RWPE1 (cell line): Measurements from ENCODE around the gene COL25A1.

Experiments
- CTCF ChIA-PET: fragments of 350-600 bp; sonication (Branson Sonifier 250); formaldehyde crosslinking; extraction: SDS; loops from one replicate; lab custom pipeline; 2021; lab: Yijun Ruan, JAX
- POLR2A ChIA-PET: fragments of 400-600 bp; formaldehyde crosslinking; extraction: SDS; loops from one replicate; lab custom pipeline; 2020; ENCODE audit warnings: antibody characterized with exemption; ENCODE audit not compliant: low non-redundant PET; lab: Yijun Ruan, JAX
- DNase-seq: peaks from one replicate; pipeline ENCODE4 v3.0.0; 2012; ENCODE audit warnings: low spot score
- H3K27ac ChIP-seq: fragments of 450-650 bp; 2 replicates; pipeline ENCODE4 v1.5.1; 2017
- CTCF ChIP-seq: fragments of 450-650 bp; conservative IDR thresholded peaks from 2 replicates; pipeline ENCODE4 v1.5.1; 2017; ENCODE audit warnings: low read depth, mild to moderate bottlenecking

COL25A1 gene

DNA sequence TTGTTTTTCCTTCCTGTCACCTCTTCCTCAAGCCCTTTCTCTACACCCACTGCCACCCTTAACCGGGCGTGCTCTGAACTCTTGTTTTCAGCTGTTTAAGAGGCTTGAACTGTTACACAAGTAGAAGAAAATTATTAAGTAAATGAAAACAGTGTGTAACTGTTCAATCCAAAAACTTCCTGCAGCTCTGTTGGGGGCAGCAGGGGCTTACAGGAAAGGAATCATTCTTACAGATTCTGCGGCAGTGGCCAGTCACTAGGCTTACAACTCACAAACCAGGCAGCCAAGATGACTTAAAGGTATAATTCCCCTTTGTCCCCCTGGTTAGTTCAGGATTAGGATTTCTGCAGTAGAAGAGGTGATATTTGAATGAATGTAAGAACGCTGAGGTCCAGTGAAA is 469.4 kb downstream of the COL25A1 start:
- H3K27ac ChIP-seq: no peak overlapping the region
- ChIA-PET POLR2A (no interaction called here), CTCF (interaction anchor here (0.6 to 0.7 kb wide), 2 partner anchors 504 to 1085 kb away, joined by 3 to 4 read pairs; no protein-coding TSS in a partner anchor)
- no peak for TF ChIP-seq CTCF
- DNase-seq: no peak

GRCh38 chr4:108831886-108832285 is 470.6 kb downstream of the COL25A1 start:
- POLR2A ChIA-PET: no interaction called here
- no peak for TF ChIP-seq CTCF
- CTCF ChIA-PET: no interaction called here

GRCh38 chr4:108831291-108831690 is 471.2 kb downstream of the COL25A1 start:
- ChIA-PET POLR2A (no interaction called here), CTCF (no interaction called here)
- no peak overlapping the region for H3K27ac ChIP-seq
- TF ChIP-seq CTCF: no peak
- no peak for DNase-seq

More at GRCh38 chr4:108831886-108832285, 470.6 kb downstream of the COL25A1 start:
- DNase-seq: no peak
- H3K27ac ChIP-seq: no peak overlapping the region

DNA sequence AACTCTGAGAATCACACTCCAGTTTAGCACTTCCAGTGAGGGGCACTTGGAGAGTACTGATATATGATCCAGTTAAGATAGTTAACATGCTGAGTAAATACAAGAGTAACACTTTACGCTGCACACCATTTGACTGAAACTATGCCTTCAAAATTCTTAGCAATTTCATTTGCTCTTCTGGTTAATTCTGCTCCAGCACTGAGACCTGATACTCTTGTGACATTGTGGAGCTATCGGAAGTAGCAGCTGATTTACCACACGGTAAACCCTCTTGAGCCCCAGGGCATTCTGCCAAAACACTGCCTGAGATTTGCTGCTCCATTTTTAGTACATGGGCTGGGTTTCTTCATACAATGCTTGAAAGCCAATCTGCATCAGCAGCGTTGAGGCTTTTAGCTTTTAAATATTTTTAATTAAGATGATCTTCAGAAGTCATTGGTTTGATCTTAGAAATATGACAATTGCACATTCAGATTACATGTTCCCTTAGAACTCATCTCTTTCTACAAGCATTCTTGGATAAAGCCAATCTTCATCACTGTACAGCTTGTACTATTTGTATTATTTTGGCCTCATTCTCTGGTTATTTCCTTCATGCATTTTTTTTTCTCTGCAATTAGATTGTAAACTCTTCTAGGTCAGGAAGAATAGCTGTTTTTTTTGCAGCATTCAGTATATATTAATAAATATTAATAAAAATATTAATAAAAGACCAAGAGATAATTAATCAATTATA is 471.8 kb downstream of the COL25A1 start:
- ChIA-PET CTCF (interaction anchor here (0.6 kb wide), 1 partner anchor 24 kb away, joined by 4 read pairs; no protein-coding TSS in a partner anchor), POLR2A (no interaction called here)
- DNase-seq: no peak

DNA sequence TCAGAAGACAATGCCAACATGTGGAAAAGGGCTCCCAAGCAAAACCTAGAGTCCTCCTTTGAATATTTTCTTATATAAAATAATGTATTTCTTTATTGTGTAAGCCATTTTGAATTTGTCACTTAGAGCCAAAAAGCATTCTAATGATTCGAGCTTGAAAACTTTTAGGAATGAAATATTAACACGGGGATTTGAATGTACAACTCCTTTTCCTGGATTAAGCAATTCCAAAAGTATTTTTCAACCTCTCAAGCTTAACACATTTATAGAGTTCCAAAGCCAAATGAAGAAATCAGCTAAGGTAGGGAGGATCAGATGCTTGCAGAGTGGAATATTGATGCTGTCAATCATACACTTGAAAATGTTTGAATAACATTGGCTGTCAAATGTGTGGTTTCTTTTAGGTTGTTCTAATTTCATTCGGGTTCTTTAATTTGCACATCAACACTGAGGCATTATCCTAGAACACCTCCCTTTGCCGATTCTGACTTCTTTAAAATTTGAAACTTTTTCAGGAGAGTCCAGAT is 472.4 kb downstream of the COL25A1 start:
- H3K27ac ChIP-seq: no peak overlapping the region
- TF ChIP-seq CTCF: no peak
- no peak for DNase-seq
- ChIA-PET POLR2A (no interaction called here), CTCF (interaction anchor here (0.6 kb wide), 2 partner anchors 25 to 830 kb away, joined by 3 to 4 read pairs; no protein-coding TSS in a partner anchor)

More for the DNA sequence above, 471.8 kb downstream of the COL25A1 start:
- H3K27ac ChIP-seq: no peak overlapping the region
- no peak for TF ChIP-seq CTCF

DNA sequence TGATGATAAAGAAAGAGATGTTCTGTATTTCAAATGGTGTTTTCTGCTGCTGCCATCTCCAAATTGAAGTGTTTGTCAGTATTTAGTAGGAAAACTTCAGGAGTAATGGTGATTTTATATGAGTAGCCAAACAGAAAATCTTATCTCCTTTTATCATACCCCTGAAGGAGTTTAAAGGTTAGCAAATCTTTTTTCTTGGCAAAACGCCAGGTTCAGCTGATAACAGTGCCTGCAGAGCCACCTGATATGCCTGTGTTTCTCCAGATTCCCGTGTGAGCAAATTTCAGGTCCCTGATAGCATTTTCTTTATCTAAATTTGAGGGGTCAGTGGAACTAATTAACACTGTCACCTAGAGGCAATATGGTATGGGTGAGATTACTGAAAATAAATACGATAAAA is 473.8 kb downstream of the COL25A1 start:
- CTCF ChIA-PET: no interaction called here
- no peak overlapping the region for H3K27ac ChIP-seq
- TF ChIP-seq CTCF: no peak
- DNase-seq: no peak
- POLR2A ChIA-PET: no interaction called here
